GM12875 (cell line): Measurements from ENCODE around the gene LIFR.

Source experiments
- H3K4me3 ChIP-seq: one replicate; pipeline ENCODE4 v1.5.1; 2011; ENCODE audit warnings: low read depth, low read length, control low read depth
- CTCF ChIP-seq: IDR thresholded peaks from 2 replicates; pipeline ENCODE4 v1.5.1; 2011; ENCODE audit warnings: low read depth, mild to moderate bottlenecking, control low read depth, inconsistent platforms, low read length, moderate library complexity, borderline replicate concordance; ENCODE audit not compliant: insufficient read depth

Gene LIFR

GRCh38 chr5:38537505-38537904 lies 18.9 kb downstream of the LIFR start:
- TF ChIP-seq CTCF: no peak
- no peak overlapping the region for H3K4me3 ChIP-seq

GRCh38 chr5:38536968-38537367 lies 19.5 kb downstream of the LIFR start:
- H3K4me3 ChIP-seq: no peak overlapping the region

GRCh38 chr5:38535845-38536244 lies 20.6 kb downstream of the LIFR start:
- H3K4me3 ChIP-seq: no peak overlapping the region
- TF ChIP-seq CTCF: no peak

More at GRCh38 chr5:38536968-38537367, 19.5 kb downstream of the LIFR start:
- TF ChIP-seq CTCF: no peak

GRCh38 chr5:38535248-38535750 lies 21.1 kb downstream of the LIFR start:
- H3K4me3 ChIP-seq: no peak overlapping the region
- TF ChIP-seq CTCF: no peak

GRCh38 chr5:38534156-38534453 lies 22.3 kb downstream of the LIFR start:
- H3K4me3 ChIP-seq: no peak overlapping the region
- no peak for TF ChIP-seq CTCF

- TF ChIP-seq CTCF: no peak
- H3K4me3 ChIP-seq: no peak overlapping the region
Measured at GRCh38 chr5:38533286-38534155, 22.9 kb downstream of the LIFR start.

GRCh38 chr5:38532165-38532669 lies 24.2 kb downstream of the LIFR start:
- TF ChIP-seq CTCF: no peak
- H3K4me3 ChIP-seq: no peak overlapping the region
